ENCODE results near the gene TRIM17. TPM values are rescaled to one million over a fixed set of nuclear protein-coding genes. Genes with fewer than 3 reads are reported as not detected.

Gene TRIM17
- total and polyA plus RNA-seq, 10 donors: 0.36 to 7.1 (median 4.7) TPM

DNA sequence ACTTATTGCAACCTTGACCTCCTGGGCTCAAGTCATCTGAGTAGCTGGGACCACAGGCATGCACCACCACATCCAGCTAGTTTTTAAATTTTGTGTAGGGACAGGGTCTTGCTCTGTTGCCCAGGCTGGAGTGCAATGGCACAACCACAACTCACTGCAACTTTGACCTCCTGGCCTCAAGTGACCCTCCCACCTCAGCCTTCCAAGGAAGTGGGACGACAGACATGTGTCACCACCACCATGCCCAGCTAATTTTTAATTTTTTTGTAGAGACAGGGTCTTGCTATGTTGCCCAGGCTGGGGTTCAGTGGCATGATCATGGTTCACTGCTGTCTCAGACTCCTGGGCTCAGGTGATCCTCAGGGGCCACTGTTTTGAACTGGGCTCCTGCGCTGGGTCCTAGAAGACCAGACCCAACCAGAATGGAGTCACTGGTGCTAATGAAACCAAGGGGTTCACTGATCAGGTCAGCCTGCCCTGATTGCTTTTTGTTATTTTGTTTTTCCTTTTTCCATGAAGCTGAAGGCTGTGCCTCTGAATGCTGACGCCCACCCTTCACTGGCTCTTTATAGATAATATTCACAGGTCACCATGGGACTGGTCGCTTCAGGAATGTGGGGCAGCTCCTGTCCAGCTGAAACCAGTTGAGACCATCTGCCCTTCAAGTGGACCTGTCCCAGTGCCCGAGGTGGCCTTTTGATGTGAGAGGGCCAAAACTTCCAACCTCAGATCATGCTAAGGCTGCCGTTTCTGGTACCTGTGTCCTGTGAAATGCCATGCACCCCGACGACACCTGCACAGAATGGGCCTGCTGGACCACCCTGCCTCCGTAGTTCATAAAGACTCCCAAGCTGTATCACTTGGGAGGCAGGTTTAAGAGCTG lies 4.9 kb downstream of the TRIM17 start:
- intact Hi-C loops (cut with DNase I; ENCODE audit: low total_unique reads): no loop called here
- peaks cover 4 to 57% (median 34%) of the 10 kb centered on the region in 6 donors for H3K4me1 ChIP-seq
- TF ChIP-seq POLR2AphosphoS5 (IDR thresholded peaks at IDR 0.05) (no peak), POLR2A (IDR thresholded peaks at IDR 0.05) (no peak)
- TF ChIP-seq, protein P1, sequence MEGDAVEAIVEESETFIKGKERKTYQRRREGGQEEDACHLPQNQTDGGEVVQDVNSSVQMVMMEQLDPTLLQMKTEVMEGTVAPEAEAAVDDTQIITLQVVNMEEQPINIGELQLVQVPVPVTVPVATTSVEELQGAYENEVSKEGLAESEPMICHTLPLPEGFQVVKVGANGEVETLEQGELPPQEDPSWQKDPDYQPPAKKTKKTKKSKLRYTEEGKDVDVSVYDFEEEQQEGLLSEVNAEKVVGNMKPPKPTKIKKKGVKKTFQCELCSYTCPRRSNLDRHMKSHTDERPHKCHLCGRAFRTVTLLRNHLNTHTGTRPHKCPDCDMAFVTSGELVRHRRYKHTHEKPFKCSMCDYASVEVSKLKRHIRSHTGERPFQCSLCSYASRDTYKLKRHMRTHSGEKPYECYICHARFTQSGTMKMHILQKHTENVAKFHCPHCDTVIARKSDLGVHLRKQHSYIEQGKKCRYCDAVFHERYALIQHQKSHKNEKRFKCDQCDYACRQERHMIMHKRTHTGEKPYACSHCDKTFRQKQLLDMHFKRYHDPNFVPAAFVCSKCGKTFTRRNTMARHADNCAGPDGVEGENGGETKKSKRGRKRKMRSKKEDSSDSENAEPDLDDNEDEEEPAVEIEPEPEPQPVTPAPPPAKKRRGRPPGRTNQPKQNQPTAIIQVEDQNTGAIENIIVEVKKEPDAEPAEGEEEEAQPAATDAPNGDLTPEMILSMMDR (IDR thresholded peaks at IDR 0.05 in 8 of 11, conservative IDR thresholded peaks at IDR 0.05 in 3 of 11): no peak
- H3K27ac ChIP-seq: no peak overlapping the region
- no peak overlapping the region for H3K4me3 ChIP-seq
- no peaks in the 10 kb centered on the region for H3K9me3 ChIP-seq
- peaks cover 0 to 32% (median 2%) of the 10 kb centered on the region in 6 donors for H3K36me3 ChIP-seq
- peak; percentile 58 for DNase-seq
- WGBS, 5 donors: 84 to 94% (median 90%) methylated on average over 9 of the region's 9 CpGs
- peaks cover 0 to 24% (median 13%) of the 10 kb centered on the region in 7 donors for H3K27me3 ChIP-seq (replicated peaks in 1 of 7)

GRCh38 chr1:228411121-228411520 lies 5.5 kb downstream of the TRIM17 start:
- Histone ChIP-seq H3K27ac (no peak overlapping the region), H3K4me3 (no peak overlapping the region), H3K9me3 (no peaks in the 10 kb centered on the region), H3K36me3 (peaks cover 0 to 32% (median 2%) of the 10 kb centered on the region in 6 donors), H3K27me3 (replicated peaks in 1 of 7) (peaks cover 0 to 17% (median 7%) of the 10 kb centered on the region in 7 donors), H3K4me1 (peaks cover 4 to 51% (median 29%) of the 10 kb centered on the region in 6 donors)
- TF ChIP-seq, protein P1 (IDR thresholded peaks at IDR 0.05 in 8 of 11, conservative IDR thresholded peaks at IDR 0.05 in 3 of 11): no peak
- TF ChIP-seq POLR2AphosphoS5 (IDR thresholded peaks at IDR 0.05) (no peak), POLR2A (IDR thresholded peaks at IDR 0.05) (no peak)
- intact Hi-C loops (cut with DNase I; ENCODE audit: low total_unique reads): no loop called here
- WGBS, 5 donors: 92 to 98% (median 94%) methylated on average over 5 of the region's 5 CpGs
- DNase-seq: no peak

DNA sequence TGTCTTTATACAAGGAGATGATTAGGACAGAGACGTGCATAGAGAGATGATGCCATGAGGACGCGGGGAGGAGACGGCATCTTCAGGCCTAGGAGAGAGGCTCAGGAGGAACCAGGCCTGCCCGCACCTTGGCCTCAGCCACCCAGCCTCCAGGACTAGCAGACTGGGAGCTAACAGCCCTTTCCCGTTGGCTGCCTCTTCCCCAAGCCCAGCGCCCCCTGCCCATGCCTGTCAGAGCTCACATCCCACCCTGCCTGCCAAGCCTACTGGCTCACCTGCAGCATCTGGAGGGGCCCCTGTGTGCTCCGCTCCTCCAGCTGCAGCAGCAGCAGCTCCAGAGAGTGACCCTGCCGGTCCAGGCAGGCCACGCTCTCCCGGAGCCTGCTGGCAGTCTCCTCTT lies 6.0 kb downstream of the TRIM17 start:
- DNase-seq: peak; percentile 77
- Histone ChIP-seq H3K27ac (peak overlapping the region in 2 of 8 donors; percentile 54 to 55), H3K36me3 (peaks cover 0 to 32% (median 2%) of the 10 kb centered on the region in 6 donors), H3K9me3 (no peaks in the 10 kb centered on the region), H3K4me3 (no peak overlapping the region), H3K4me1 (peaks cover 4 to 51% (median 27%) of the 10 kb centered on the region in 6 donors), H3K27me3 (replicated peaks in 1 of 7) (peaks cover 0 to 13% (median 3%) of the 10 kb centered on the region in 7 donors)
- WGBS, 5 donors: 91 to 96% (median 94%) methylated on average over 10 to 11 of the region's 11 CpGs
- intact Hi-C loops (cut with DNase I; ENCODE audit: low total_unique reads): no loop called here
- TF ChIP-seq POLR2A (IDR thresholded peaks at IDR 0.05) (no peak), POLR2AphosphoS5 (IDR thresholded peaks at IDR 0.05) (no peak)
- TF ChIP-seq, protein P1 (IDR thresholded peaks at IDR 0.05 in 8 of 11, conservative IDR thresholded peaks at IDR 0.05 in 3 of 11): no peak

- peaks cover 9 to 51% (median 33%) of the 10 kb centered on the region in 6 donors for H3K4me1 ChIP-seq
- H3K4me3 ChIP-seq: no peak overlapping the region
- H3K9me3 ChIP-seq: no peaks in the 10 kb centered on the region
- peak; percentile 61 for DNase-seq
- intact Hi-C loops (cut with DNase I; ENCODE audit: low total_unique reads): no loop called here
- peaks cover 0 to 6% (median 0%) of the 10 kb centered on the region in 7 donors for H3K27me3 ChIP-seq (replicated peaks in 1 of 7)
- peaks cover 0 to 32% (median 2%) of the 10 kb centered on the region in 6 donors for H3K36me3 ChIP-seq
- WGBS, 5 donors: 75 to 87% (median 82%) methylated on average over 7 to 8 of the region's 8 CpGs
- peak overlapping the region in 2 of 8 donors; percentile 54 to 55 for H3K27ac ChIP-seq
- TF ChIP-seq POLR2A (IDR thresholded peaks at IDR 0.05) (no peak), POLR2AphosphoS5 (IDR thresholded peaks at IDR 0.05) (no peak)
Observed at GRCh38 chr1:228410015-228410414, 6.6 kb downstream of the TRIM17 start.
